Measurements from ENCODE around the gene SMIM43.

- TF ChIP-seq CTCF (IDR thresholded peaks at IDR 0.05) (no peak), EZH2 (IDR thresholded peaks at IDR 0.05; ENCODE audit: borderline replicate concordance, insufficient read depth, low read depth, low read length, poor library complexity, severe bottlenecking) (no peak)
These were observed 50.4 kb downstream of the SMIM43 start for GRCh38 chr4:121714548-121714947.

Data from B cell (primary cell).